CD14-positive monocyte (primary cell): Measurements from ENCODE around the gene CAPS. TPM values are rescaled to one million over a fixed set of nuclear protein-coding genes. Genes with fewer than 3 reads are reported as not detected.

Experiments
- DNase-seq, 3 donors: peaks; one replicate each; pipeline ENCODE4 v3.0.0-alpha.2; 2011 to 2022
- H2AFZ ChIP-seq: 2 replicates; pipeline ENCODE4 v1.6.0; 2012; ENCODE audit warnings: mild to moderate bottlenecking, low read depth, low read length, inconsistent platforms; ENCODE audit not compliant: insufficient read depth, poor library complexity, severe bottlenecking
- H3K27ac ChIP-seq, 2 donors: 1 replicate in 1 of 2; 2 replicates in 1 of 2; pipeline ENCODE4 v1.5.1; 2012 to 2013; ENCODE audit warnings: low read length in 2 of 2, control low read depth in 1 of 2, inconsistent platforms in 1 of 2, low read depth in 1 of 2, mild to moderate bottlenecking in 1 of 2
- H3K27me3 ChIP-seq, 2 donors: one replicate each; pipeline versions ENCODE4 v1.6.0 to v1.6.1; 2011 to 2013; ENCODE audit warnings: low read length in 2 of 2; ENCODE audit not compliant: control insufficient read depth in 2 of 2, insufficient read depth in 2 of 2
- H3K36me3 ChIP-seq, 2 donors: replicated peaks in 1 of 2; 1 replicate in 1 of 2; 2 replicates in 1 of 2; pipeline versions ENCODE4 v1.5.1 to v1.6.1; 2012 to 2013; ENCODE audit warnings: low read length in 2 of 2, control low read depth in 1 of 2, inconsistent platforms in 1 of 2, mild to moderate bottlenecking in 1 of 2; ENCODE audit not compliant: insufficient read depth in 2 of 2, control insufficient read depth in 1 of 2
- H3K4me1 ChIP-seq, 2 donors: 1 replicate in 1 of 2; 2 replicates in 1 of 2; pipeline versions ENCODE4 v1.5.1 to v1.6.1; 2012 to 2013; ENCODE audit warnings: low read length in 2 of 2, control low read depth in 1 of 2, inconsistent platforms in 1 of 2, mild to moderate bottlenecking in 1 of 2, moderate library complexity in 1 of 2; ENCODE audit not compliant: insufficient read depth in 2 of 2, control insufficient read depth in 1 of 2
- H3K4me2 ChIP-seq: replicated peaks from 2 replicates; pipeline ENCODE3; 2012; ENCODE audit warnings: low read length, moderate library complexity, mild to moderate bottlenecking; ENCODE audit not compliant: poor library complexity, severe bottlenecking; ENCODE audit errors: extremely low read depth
- H3K4me3 ChIP-seq, 3 experiments: fragments of 200-600 bp in 1 of 3; sonication (generic) in 1 of 3; replicated peaks in 1 of 3; 1 replicate in 2 of 3; 2 replicates in 1 of 3; pipeline ENCODE4 v1.5.1; 2011 to 2013; ENCODE audit warnings: low read length in 3 of 3, mild to moderate bottlenecking in 3 of 3, control low read depth in 2 of 3, low read depth in 2 of 3, inconsistent platforms in 1 of 3, moderate library complexity in 1 of 3
- H3K79me2 ChIP-seq: 2 replicates; pipeline ENCODE4 v1.6.0; 2012; ENCODE audit warnings: mild to moderate bottlenecking, control low read depth, inconsistent platforms, low read length, moderate library complexity; ENCODE audit not compliant: insufficient read depth
- H3K9ac ChIP-seq: 2 replicates; pipeline ENCODE4 v1.6.0; 2017; ENCODE audit warnings: low read length, mild to moderate bottlenecking; ENCODE audit not compliant: insufficient read depth, poor library complexity, severe bottlenecking
- H3K9me3 ChIP-seq, 2 donors: replicated peaks in 1 of 2; 1 replicate in 1 of 2; 2 replicates in 1 of 2; pipeline versions ENCODE4 v1.5.1 to v1.6.1; 2012 to 2013; ENCODE audit warnings: low read length in 2 of 2, control low read depth in 1 of 2; ENCODE audit not compliant: control insufficient read depth in 1 of 2, insufficient read depth in 1 of 2
- H4K20me1 ChIP-seq: 2 replicates; pipeline ENCODE4 v1.6.0; 2012; ENCODE audit warnings: mild to moderate bottlenecking, low read length, control low read depth, moderate library complexity; ENCODE audit not compliant: insufficient read depth
- H3K27ac Mint-ChIP-seq, 7 donors: one replicate each; pipeline ENCODE4 v1.8.0; 2020; ENCODE audit warnings: mild to moderate bottlenecking in 7 of 7, mixed read lengths in 7 of 7, moderate library complexity in 6 of 7, inconsistent platforms in 2 of 7
- H3K27me3 Mint-ChIP-seq, 3 donors: one replicate each; pipeline ENCODE4 v1.8.0; 2021 to 2022; ENCODE audit warnings: low read depth in 3 of 3, mild to moderate bottlenecking in 3 of 3, mixed read lengths in 3 of 3, moderate library complexity in 3 of 3, inconsistent platforms in 1 of 3
- H3K36me3 Mint-ChIP-seq, 2 donors: one replicate each; pipeline ENCODE4 v1.8.0; 2020; ENCODE audit warnings: mixed read lengths in 2 of 2, inconsistent platforms in 1 of 2, mild to moderate bottlenecking in 1 of 2
- H3K4me1 Mint-ChIP-seq: one replicate; pipeline ENCODE4 v1.8.0; 2020; ENCODE audit warnings: mild to moderate bottlenecking, mixed read lengths
- H3K4me3 Mint-ChIP-seq, 2 donors: one replicate each; pipeline ENCODE4 v1.8.0; 2020; ENCODE audit warnings: mild to moderate bottlenecking in 2 of 2, mixed read lengths in 2 of 2, moderate library complexity in 1 of 2
- H3K9me3 Mint-ChIP-seq, 7 donors: one replicate each; pipeline ENCODE4 v1.8.0; 2020 to 2022; ENCODE audit warnings: mixed read lengths in 7 of 7, mild to moderate bottlenecking in 6 of 7, moderate library complexity in 6 of 7, inconsistent platforms in 2 of 7
- CTCF ChIP-seq: fragments of 200-600 bp; IDR thresholded peaks from one replicate; pipeline ENCODE4 v1.8.0; 2022; ENCODE audit warnings: antibody characterized with exemption, mild to moderate bottlenecking
- WGBS: methylation state at CpG from one replicate; pipeline ENCODE4 v1.1.5; 2013; ENCODE audit warnings: missing lambda C conversion rate; ENCODE audit not compliant: insufficient coverage; 5-methylcytosine and 5-hydroxymethylcytosine counted together
- intact Hi-C, 2 donors: fragments of 100-400 bp; cut with micrococcal nuclease; formaldehyde crosslinking; loops; one replicate each; pipeline versions ENCODE4 v1.15.0 to v1.15.1; 2023
- polyA plus RNA-seq, 3 donors: library from polyadenylated mRNA; depleted of rRNA in 1 of 3; unstranded in 2 of 3; stranded (reverse) in 1 of 3; fragments of 300-500 nt in 2 of 3; fragments of >200 nt in 1 of 3; fragmentation: Illumina TruSeq in 2 of 3; gene quantifications; 1 replicate in 2 of 3; 2 replicates in 1 of 3; pipeline ENCODE4 v1.2.3, GENCODE V29; 2012 to 2021

Gene CAPS
- polyA plus RNA-seq, 3 donors: 0.34 to 34.8 (median 0.72) TPM

- Mint-ChIP-seq H3K4me1 (no peaks in the 10 kb centered on the region), H3K27ac (no peak overlapping the region), H3K36me3 (no peaks in the 10 kb centered on the region), H3K27me3 (peaks cover 1 to 7% (median 2%) of the 10 kb centered on the region in 3 donors), H3K4me3 (no peak overlapping the region), H3K9me3 (no peaks in the 10 kb centered on the region)
- H2AFZ ChIP-seq: no peak overlapping the region
- H3K4me3 ChIP-seq: no peak overlapping the region
- H3K4me1 ChIP-seq: no peaks in the 10 kb centered on the region
- H3K79me2 ChIP-seq: no peaks in the 10 kb centered on the region
- H3K9ac ChIP-seq: no peak overlapping the region
- no peaks in the 10 kb centered on the region for H3K36me3 ChIP-seq
- H3K27ac ChIP-seq: no peak overlapping the region
- H3K27me3 ChIP-seq: no peaks in the 10 kb centered on the region
- no peaks in the 10 kb centered on the region for H3K9me3 ChIP-seq
- TF ChIP-seq CTCF: no peak
- no peak overlapping the region for H3K4me2 ChIP-seq
- DNase-seq: no peak
- 95% methylated on average over 30 of the region's 31 CpGs for WGBS
- no peaks in the 10 kb centered on the region for H4K20me1 ChIP-seq
- intact Hi-C loops: no loop called here
These were observed 46.6 kb upstream of the CAPS start for GRCh38 chr19:5867201-5868136.

- no peak for DNase-seq
- WGBS: 88% methylated on average over 9 of the region's 12 CpGs
- Histone ChIP-seq H3K4me1 (no peaks in the 10 kb centered on the region), H3K9me3 (no peaks in the 10 kb centered on the region), H3K9ac (no peak overlapping the region), H3K27ac (no peak overlapping the region), H3K4me3 (no peak overlapping the region), H3K36me3 (no peaks in the 10 kb centered on the region), H4K20me1 (no peaks in the 10 kb centered on the region), H3K27me3 (no peaks in the 10 kb centered on the region), H3K79me2 (no peaks in the 10 kb centered on the region), H2AFZ (no peak overlapping the region), H3K4me2 (no peak overlapping the region)
- intact Hi-C loops: no loop called here
- H3K27me3 Mint-ChIP-seq: peaks cover under 1 to 6% (median 3%) of the 10 kb centered on the region in 3 donors
- no peak for TF ChIP-seq CTCF
- H3K9me3 Mint-ChIP-seq: peaks cover 0 to 5% (median 0%) of the 10 kb centered on the region in 7 donors
- H3K27ac Mint-ChIP-seq: no peak overlapping the region
- H3K4me1 Mint-ChIP-seq: no peaks in the 10 kb centered on the region
- H3K4me3 Mint-ChIP-seq: no peak overlapping the region
- no peaks in the 10 kb centered on the region for H3K36me3 Mint-ChIP-seq
These were observed 43.1 kb upstream of the CAPS start for GRCh38 chr19:5870986-5871394.
